ENCODE results near the gene ZNF506.

- TF ChIP-seq REST (IDR thresholded peaks at IDR 0.05; ENCODE audit: low read depth, low read length) (no peak), POLR2AphosphoS5 (IDR thresholded peaks at IDR 0.05; ENCODE audit: low read depth, low read length) (no peak), CTCF (IDR thresholded peaks at IDR 0.05) (no peak), USF1 (IDR thresholded peaks at IDR 0.05; ENCODE audit: borderline replicate concordance, low read depth) (no peak), RXRA (IDR thresholded peaks at IDR 0.05; ENCODE audit: borderline replicate concordance, low read depth) (no peak), JUND (IDR thresholded peaks at IDR 0.05) (no peak), EP300 (IDR thresholded peaks at IDR 0.05; ENCODE audit: borderline replicate concordance in 1 of 2, low read depth in 1 of 2, low read length in 1 of 2) (no peak), GABPA (IDR thresholded peaks at IDR 0.05; ENCODE audit: low read depth) (no peak), CHD2 (IDR thresholded peaks at IDR 0.05; ENCODE audit: low read length, partially characterized antibody) (no peak), EZH2phosphoT487 (IDR thresholded peaks at IDR 0.05; ENCODE audit: borderline replicate concordance, low read depth) (no peak), PBX3 (IDR thresholded peaks at IDR 0.05) (no peak), FOXM1 (IDR thresholded peaks at IDR 0.05; ENCODE audit: low read depth) (no peak), MEF2A (IDR thresholded peaks at IDR 0.05; ENCODE audit: borderline replicate concordance, low read depth) (no peak), MAX (IDR thresholded peaks at IDR 0.05; ENCODE audit: low read depth) (no peak)
These were observed 45.2 kb upstream of the ZNF506 start for GRCh38 chr19:19866611-19867248.

Measured in SK-N-SH (cell line).